ENCODE data around the gene RBMS3. TPM values are rescaled to one million over a fixed set of nuclear protein-coding genes. Genes with fewer than 3 reads are reported as not detected.
A peak's percentile ranks its signal among the peaks of the same experiment; 100 is the strongest.

Gene RBMS3
- total RNA-seq, 1 donor = 81.1 TPM

DNA sequence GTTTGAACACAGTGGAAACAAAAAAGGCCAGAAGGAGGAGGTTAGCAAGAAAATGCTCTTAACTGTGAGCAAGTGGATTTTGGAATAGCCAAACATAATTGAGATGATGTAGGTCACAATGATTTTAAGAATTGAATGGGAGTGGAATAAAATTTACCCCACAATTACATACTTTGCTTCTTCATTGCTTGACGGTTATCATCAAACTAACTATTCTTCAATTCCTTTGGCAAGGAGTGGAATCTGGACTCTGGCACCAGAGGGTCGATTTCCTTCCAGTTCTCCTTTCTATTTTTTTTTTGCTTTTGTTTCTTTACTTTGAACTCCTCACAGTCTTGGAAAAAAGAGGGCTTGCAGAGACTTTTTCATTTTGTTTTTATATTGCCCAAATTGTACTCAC is 691.0 kb downstream of the RBMS3 start:
- TF ChIP-seq, protein P1, sequence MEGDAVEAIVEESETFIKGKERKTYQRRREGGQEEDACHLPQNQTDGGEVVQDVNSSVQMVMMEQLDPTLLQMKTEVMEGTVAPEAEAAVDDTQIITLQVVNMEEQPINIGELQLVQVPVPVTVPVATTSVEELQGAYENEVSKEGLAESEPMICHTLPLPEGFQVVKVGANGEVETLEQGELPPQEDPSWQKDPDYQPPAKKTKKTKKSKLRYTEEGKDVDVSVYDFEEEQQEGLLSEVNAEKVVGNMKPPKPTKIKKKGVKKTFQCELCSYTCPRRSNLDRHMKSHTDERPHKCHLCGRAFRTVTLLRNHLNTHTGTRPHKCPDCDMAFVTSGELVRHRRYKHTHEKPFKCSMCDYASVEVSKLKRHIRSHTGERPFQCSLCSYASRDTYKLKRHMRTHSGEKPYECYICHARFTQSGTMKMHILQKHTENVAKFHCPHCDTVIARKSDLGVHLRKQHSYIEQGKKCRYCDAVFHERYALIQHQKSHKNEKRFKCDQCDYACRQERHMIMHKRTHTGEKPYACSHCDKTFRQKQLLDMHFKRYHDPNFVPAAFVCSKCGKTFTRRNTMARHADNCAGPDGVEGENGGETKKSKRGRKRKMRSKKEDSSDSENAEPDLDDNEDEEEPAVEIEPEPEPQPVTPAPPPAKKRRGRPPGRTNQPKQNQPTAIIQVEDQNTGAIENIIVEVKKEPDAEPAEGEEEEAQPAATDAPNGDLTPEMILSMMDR (IDR thresholded peaks at IDR 0.05; ENCODE audit: extremely low read depth, low read depth, low read length) = no peak
- peak; percentile 8 for DNase-seq (ENCODE audit: insufficient read length, low spot score, missing footprints)
- H4K20me1 ChIP-seq (ENCODE audit: insufficient read depth, low read length) = no peaks in the 10 kb centered on the region
- peak overlapping the region; percentile 54 for H3K27ac ChIP-seq (ENCODE audit: low read depth, low read length)
- peaks cover 14% of the 10 kb centered on the region for H3K4me1 ChIP-seq (ENCODE audit: insufficient read depth, low read length)
- no peak overlapping the region for H3K4me3 ChIP-seq (ENCODE audit: insufficient read depth, low read length)
- peak overlapping the region; percentile 69 for H3K4me2 ChIP-seq (ENCODE audit: insufficient read depth, low read length)
- no peaks in the 10 kb centered on the region for H3K27me3 ChIP-seq (ENCODE audit: insufficient read depth, low read length)
- no peak overlapping the region for H2AFZ ChIP-seq (ENCODE audit: low read length)
- H3K79me2 ChIP-seq (ENCODE audit: insufficient read depth, low read length) = no peaks in the 10 kb centered on the region
- H3K36me3 ChIP-seq (ENCODE audit: insufficient read depth, low read length) = no peaks in the 10 kb centered on the region
- H3K9me3 ChIP-seq (ENCODE audit: low read depth, low read length) = no peaks in the 10 kb centered on the region

DNA sequence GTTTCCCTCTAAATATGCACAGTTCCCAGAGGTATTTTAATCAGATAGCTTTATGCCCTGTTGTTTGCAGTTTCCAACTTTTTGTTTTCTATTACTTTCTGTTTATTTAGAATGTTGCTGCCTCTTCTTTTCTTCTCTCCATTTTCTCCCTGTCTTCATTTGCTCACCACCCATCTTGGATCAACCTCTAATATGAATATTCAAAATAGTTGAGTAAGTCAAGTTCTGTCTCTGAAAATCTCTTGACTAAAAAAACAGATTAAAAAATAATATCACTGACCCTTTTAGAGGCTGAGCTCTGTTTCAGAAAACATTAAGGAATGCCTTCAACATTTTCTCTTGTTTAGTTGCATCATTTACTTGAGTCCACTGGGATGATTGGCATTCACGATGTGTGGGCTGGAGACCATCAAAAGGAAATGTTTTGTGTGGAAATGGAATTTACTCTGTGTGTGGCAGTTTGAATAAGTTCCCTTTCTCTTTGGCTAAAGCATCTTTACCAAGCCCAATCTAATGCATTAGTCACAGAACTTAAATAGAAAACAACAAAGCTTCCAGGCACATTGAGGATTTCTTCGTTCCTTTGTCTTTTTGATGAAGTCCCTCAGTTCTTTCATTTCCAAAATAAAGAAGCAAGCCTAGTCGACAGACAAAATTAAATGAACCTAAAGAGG is 691.6 kb downstream of the RBMS3 start:
- H3K9me3 ChIP-seq (ENCODE audit: low read depth, low read length) = no peaks in the 10 kb centered on the region
- no peaks in the 10 kb centered on the region for H3K36me3 ChIP-seq (ENCODE audit: insufficient read depth, low read length)
- TF ChIP-seq, protein P1 (IDR thresholded peaks at IDR 0.05; ENCODE audit: extremely low read depth, low read depth, low read length) = no peak
- H3K4me3 ChIP-seq (ENCODE audit: insufficient read depth, low read length) = no peak overlapping the region
- no peaks in the 10 kb centered on the region for H3K27me3 ChIP-seq (ENCODE audit: insufficient read depth, low read length)
- H3K4me2 ChIP-seq (ENCODE audit: insufficient read depth, low read length) = peak overlapping the region; percentile 69
- no peak for DNase-seq (ENCODE audit: insufficient read length, low spot score, missing footprints)
- H3K79me2 ChIP-seq (ENCODE audit: insufficient read depth, low read length) = no peaks in the 10 kb centered on the region
- peaks cover 14% of the 10 kb centered on the region for H3K4me1 ChIP-seq (ENCODE audit: insufficient read depth, low read length)
- H3K27ac ChIP-seq (ENCODE audit: low read depth, low read length) = peak overlapping the region; percentile 54
- no peak overlapping the region for H2AFZ ChIP-seq (ENCODE audit: low read length)
- no peaks in the 10 kb centered on the region for H4K20me1 ChIP-seq (ENCODE audit: insufficient read depth, low read length)

DNA sequence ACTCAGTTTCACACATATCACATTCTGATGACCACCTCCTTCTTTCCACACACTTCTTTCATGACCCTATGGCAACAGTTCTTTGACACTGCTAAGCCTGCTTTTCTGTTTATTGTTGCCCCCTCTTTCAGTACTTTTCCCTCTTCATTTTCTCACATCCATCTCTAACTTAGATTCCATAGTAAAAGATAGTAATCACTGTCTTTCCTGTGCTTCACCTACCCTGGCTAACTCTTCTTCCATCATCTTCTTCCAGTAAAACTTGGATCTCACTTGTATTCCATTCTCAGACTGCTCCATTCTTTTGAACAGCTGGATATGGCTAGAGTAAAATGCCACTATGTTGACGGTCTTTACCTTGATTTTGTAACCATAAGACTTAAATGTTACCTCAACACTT is 692.9 kb downstream of the RBMS3 start:
- no peak overlapping the region for H3K27ac ChIP-seq (ENCODE audit: low read depth, low read length)
- TF ChIP-seq, protein P1 (IDR thresholded peaks at IDR 0.05; ENCODE audit: extremely low read depth, low read depth, low read length) = no peak

DNA sequence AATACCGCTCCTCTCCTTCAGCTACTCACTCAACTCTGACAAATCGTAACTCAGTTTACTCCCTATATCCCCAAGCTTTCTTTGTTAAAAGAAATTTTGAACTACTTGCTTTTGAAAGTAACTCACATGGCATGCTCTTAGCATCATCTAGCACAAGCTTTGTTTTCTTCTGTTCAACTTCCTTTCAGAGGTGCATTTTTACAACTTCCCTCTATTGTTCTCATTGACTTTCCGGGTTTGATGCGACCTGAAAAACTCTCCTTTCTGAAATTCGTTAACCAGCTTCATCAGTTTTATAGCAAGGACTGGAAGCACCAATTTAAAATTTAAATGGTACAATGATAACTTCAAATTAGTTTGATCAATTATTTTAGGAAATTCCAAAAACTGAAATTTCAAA is 696.0 kb downstream of the RBMS3 start:
- no peaks in the 10 kb centered on the region for H3K9me3 ChIP-seq (ENCODE audit: low read depth, low read length)
- H3K27ac ChIP-seq (ENCODE audit: low read depth, low read length) = no peak overlapping the region
- no peak for DNase-seq (ENCODE audit: insufficient read length, low spot score, missing footprints)
- H2AFZ ChIP-seq (ENCODE audit: low read length) = no peak overlapping the region
- H3K4me1 ChIP-seq (ENCODE audit: insufficient read depth, low read length) = peaks cover 12% of the 10 kb centered on the region
- no peak overlapping the region for H3K4me3 ChIP-seq (ENCODE audit: insufficient read depth, low read length)
- no peaks in the 10 kb centered on the region for H3K36me3 ChIP-seq (ENCODE audit: insufficient read depth, low read length)
- H3K4me2 ChIP-seq (ENCODE audit: insufficient read depth, low read length) = no peak overlapping the region
- H3K27me3 ChIP-seq (ENCODE audit: insufficient read depth, low read length) = no peaks in the 10 kb centered on the region
- TF ChIP-seq, protein P1 (IDR thresholded peaks at IDR 0.05; ENCODE audit: extremely low read depth, low read depth, low read length) = no peak
- H3K79me2 ChIP-seq (ENCODE audit: insufficient read depth, low read length) = no peaks in the 10 kb centered on the region
- no peaks in the 10 kb centered on the region for H4K20me1 ChIP-seq (ENCODE audit: insufficient read depth, low read length)

More for the DNA sequence above, 692.9 kb downstream of the RBMS3 start:
- Histone ChIP-seq H3K4me1 (ENCODE audit: insufficient read depth, low read length) (peaks cover 14% of the 10 kb centered on the region), H3K4me3 (ENCODE audit: insufficient read depth, low read length) (no peak overlapping the region), H3K4me2 (ENCODE audit: insufficient read depth, low read length) (no peak overlapping the region), H2AFZ (ENCODE audit: low read length) (no peak overlapping the region), H3K9me3 (ENCODE audit: low read depth, low read length) (no peaks in the 10 kb centered on the region), H4K20me1 (ENCODE audit: insufficient read depth, low read length) (no peaks in the 10 kb centered on the region), H3K36me3 (ENCODE audit: insufficient read depth, low read length) (no peaks in the 10 kb centered on the region), H3K79me2 (ENCODE audit: insufficient read depth, low read length) (no peaks in the 10 kb centered on the region), H3K27me3 (ENCODE audit: insufficient read depth, low read length) (no peaks in the 10 kb centered on the region)
- no peak for DNase-seq (ENCODE audit: insufficient read length, low spot score, missing footprints)

Measured in osteoblast (primary cell).